ENCODE measurements around the gene PIN1.
A peak's percentile ranks its signal among the peaks of the same experiment; 100 is the strongest.
"Not testable (repeated sequence)": the region's sequence is repeated elsewhere in the genome, so short reads cannot be mapped to it uniquely, and the experiment has no call there.

Gene PIN1

DNA sequence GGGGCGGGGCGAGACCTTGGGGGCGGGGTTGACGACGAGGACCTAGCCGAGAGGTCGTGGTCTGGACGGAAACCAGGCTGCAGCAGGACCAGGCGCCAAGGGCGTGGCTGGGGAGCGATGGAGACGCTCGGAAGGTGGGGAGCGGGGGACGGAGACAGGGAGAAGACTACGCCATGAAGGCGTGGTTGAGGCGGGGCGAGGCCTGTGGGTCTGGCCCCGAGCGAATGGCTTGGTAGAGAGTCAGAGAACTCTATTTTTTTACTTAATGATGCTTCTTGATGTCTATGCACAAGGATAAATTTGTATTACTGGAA, 15.6 kb upstream of the PIN1 start:
- TF ChIP-seq, protein P1, sequence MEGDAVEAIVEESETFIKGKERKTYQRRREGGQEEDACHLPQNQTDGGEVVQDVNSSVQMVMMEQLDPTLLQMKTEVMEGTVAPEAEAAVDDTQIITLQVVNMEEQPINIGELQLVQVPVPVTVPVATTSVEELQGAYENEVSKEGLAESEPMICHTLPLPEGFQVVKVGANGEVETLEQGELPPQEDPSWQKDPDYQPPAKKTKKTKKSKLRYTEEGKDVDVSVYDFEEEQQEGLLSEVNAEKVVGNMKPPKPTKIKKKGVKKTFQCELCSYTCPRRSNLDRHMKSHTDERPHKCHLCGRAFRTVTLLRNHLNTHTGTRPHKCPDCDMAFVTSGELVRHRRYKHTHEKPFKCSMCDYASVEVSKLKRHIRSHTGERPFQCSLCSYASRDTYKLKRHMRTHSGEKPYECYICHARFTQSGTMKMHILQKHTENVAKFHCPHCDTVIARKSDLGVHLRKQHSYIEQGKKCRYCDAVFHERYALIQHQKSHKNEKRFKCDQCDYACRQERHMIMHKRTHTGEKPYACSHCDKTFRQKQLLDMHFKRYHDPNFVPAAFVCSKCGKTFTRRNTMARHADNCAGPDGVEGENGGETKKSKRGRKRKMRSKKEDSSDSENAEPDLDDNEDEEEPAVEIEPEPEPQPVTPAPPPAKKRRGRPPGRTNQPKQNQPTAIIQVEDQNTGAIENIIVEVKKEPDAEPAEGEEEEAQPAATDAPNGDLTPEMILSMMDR (IDR thresholded peaks at IDR 0.05; ENCODE audit: insufficient read depth, low read depth, low read length, missing control alignments) = no peak
- no peak for DNase-seq (ENCODE audit: low read depth)
- peak overlapping the region; percentile 41 for H3K4me3 ChIP-seq (ENCODE audit: low read length)

DNA sequence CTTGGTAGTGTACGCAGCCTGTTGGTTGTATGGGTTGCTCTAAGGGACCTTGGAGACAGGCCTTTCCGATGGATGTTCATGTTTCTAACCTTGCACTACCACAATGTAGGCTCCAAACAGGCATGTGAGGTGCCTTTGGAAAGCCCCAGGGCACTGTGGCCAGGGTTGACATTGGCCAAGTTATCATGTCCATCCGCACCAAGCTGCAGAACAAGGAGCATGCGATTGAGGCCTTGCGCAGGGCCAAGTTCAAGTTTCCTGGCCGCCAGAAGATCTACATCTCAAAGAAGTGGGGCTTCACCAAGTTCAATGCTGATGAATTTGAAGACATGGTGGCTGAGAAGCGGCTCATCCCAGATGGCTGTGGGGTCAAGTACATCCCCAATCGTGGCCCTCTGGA, 15.1 kb upstream of the PIN1 start:
- H3K4me3 ChIP-seq (ENCODE audit: low read length) = not testable (repeated sequence)

DNA sequence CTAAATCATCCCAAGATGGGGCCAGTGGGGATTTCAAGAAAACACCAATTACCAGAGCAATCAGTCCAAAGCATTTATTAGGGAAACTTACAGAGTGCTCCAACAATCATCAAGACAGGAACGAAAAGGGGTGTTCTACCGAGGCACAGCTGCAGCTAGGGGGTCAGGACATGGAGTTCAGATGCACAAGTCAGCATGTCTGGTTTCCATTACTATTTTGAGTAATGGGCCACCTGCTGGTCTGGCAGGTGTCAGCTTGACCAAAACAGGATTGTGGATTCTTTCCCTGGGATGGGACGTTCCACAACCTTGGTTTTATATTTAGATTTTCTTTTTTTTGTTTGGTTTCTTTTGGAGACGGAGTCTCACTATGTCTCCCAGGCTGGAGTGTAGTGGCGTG, 11.3 kb upstream of the PIN1 start:
- TF ChIP-seq, protein P1 (IDR thresholded peaks at IDR 0.05; ENCODE audit: insufficient read depth, low read depth, low read length, missing control alignments) = no peak
- no peak for DNase-seq (ENCODE audit: low read depth)
- H3K4me3 ChIP-seq (ENCODE audit: low read length) = no peak overlapping the region

More for the DNA sequence above, 15.1 kb upstream of the PIN1 start:
- not testable (repeated sequence) for DNase-seq (ENCODE audit: low read depth)

DNA sequence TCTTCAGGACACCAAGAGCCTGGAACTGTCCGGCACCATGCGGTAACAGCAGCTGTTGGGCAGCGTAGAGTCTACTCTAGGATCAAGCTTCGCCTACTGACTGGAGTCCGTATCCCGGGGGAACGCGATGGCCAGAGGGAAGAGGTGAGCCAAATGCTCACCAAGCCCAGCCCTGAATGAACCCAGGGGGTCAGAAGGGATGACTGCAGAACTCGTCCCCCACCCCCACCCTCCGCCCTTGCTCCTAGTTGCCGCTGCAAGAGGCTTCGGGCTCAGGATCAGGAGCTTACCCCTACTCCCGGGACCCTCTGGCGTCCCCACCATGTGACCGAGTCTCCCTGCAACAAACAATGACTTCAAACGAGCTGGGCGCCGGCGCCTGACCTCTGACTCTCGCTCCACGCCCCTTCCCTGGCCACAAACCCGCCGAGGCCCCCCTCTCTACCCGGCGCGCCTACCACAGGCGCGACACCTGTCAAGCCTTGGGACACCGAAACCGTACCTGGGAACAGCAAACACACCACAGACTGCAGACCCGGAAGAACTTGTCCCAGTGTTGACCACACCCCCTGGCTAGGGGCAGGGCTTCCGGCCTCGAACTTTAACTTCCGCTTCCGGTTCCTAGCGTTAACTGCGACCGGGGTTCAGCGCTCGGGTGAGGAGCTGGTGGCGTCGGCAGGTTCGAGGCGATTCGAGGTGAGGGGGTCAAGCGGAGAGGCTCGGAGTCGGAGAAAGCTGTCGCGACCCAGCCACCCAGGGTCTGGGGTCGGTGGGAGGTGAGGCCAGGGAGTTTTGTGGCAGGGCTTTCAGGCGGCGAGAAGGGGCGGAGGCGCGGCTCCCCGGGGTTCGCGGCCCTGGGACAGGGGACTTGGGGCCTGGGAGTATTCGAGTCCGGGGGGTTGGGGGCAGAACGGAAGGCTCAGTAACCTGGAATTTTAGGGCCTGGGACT, 7.6 kb upstream of the PIN1 start, which contains the start of gene UBL5:
Gene UBL5 (plus strand): TSS at position 630 of the 950 bp plus-strand sequence. CDS start 420 bp downstream, outside the sequence.
- TF ChIP-seq, protein P1 (IDR thresholded peaks at IDR 0.05; ENCODE audit: insufficient read depth, low read depth, low read length, missing control alignments) = no peak
- peak within 1 kb of the TSS; percentile 88 for H3K4me3 ChIP-seq (ENCODE audit: low read length)
- DNase-seq (ENCODE audit: low read depth) = peak; percentile 95

DNA sequence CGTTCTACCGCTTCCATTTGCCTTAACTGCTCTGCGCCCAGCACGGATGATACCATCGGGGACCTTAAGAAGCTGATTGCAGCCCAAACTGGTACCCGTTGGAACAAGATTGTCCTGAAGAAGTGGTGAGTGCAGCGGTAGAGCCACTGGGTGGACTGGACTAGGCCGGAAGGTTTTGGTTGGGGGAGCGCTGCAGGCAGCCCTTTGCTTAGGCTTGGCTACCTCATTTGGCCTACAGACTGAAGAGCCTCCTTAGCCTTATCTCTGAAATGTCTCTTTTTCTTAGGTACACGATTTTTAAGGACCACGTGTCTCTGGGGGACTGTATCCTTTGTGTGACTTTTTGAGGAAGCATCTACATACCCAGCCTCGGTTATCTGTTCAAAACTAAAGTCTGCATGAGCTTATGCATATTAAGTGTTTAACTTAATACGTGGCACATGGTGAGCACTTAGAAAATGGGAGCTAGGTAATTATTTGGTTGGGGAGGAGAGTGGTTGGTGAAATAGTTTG, 6.5 kb upstream of the PIN1 start:
- DNase-seq (ENCODE audit: low read depth) = no peak
- H3K4me3 ChIP-seq (ENCODE audit: low read length) = peak overlapping the region; percentile 88
- TF ChIP-seq, protein P1 (IDR thresholded peaks at IDR 0.05; ENCODE audit: insufficient read depth, low read depth, low read length, missing control alignments) = no peak

DNA sequence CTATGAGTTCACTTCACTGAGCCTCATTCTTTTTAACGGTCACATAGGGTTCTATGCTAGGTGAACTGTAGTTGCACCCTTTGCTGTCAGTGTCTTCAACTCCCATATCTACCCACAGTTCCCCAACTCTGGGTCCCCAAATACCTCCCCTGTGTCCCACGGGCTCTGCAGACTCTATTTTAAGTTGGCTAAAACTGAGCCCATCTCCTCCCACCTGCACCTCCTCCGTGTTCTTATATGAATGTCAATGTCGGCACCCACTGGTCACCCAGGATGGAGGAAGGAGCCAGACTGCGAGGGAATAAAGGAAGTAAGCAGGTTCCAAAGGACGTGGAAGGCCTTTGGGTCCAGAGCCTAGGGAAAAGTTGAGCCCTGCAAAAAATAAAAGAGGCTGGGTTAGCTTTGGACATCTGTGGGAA, 802 bp upstream of the PIN1 start:
- TF ChIP-seq, protein P1 (IDR thresholded peaks at IDR 0.05; ENCODE audit: insufficient read depth, low read depth, low read length, missing control alignments) = no peak
- DNase-seq (ENCODE audit: low read depth) = no peak
- H3K4me3 ChIP-seq (ENCODE audit: low read length) = peak overlapping the region; percentile 75

DNA sequence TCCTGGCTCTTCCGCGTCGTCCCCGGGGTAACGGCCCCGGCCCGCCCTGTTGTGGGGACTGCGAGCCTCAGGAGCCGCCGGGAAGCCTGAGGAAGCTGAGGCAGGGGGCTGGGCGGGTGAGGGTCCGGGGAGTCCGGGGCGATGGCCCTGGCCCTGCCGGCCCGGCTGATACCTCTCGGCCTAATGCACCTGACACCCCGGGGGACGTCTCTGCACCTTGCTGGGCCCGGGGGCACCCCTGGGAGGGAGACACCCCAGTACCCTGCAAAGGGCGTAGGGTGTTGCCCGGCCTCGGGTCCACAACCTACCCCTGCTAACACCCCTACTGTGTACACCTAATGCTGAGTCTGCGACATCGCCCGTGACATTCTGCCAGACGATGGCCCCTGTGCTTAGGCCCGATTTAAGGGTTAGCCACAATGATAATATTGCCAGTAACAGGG, 410 bp downstream of the PIN1 start:
- TF ChIP-seq, protein P1 (IDR thresholded peaks at IDR 0.05; ENCODE audit: insufficient read depth, low read depth, low read length, missing control alignments) = no peak
- peak overlapping the region; percentile 83 for H3K4me3 ChIP-seq (ENCODE audit: low read length)
- DNase-seq (ENCODE audit: low read depth) = no peak

Measured in epithelial cell of esophagus (primary cell).